Muscle layer of duodenum (tissue), 2 donors: Measurements from ENCODE around the gene ATXN2L.
"Not testable (repeated sequence)": the region's sequence is repeated elsewhere in the genome, so short reads cannot be mapped to it uniquely, and the experiment has no call there.

ENCODE experiments used
- H3K27ac ChIP-seq: one replicate; pipeline ENCODE4 v1.7.0; 2013; ENCODE audit warnings: mild to moderate bottlenecking, low read length
- H3K27me3 ChIP-seq: one replicate; pipeline ENCODE4 v1.7.0; 2013; ENCODE audit warnings: low read depth, mild to moderate bottlenecking, control low read depth, low read length
- H3K36me3 ChIP-seq, 2 donors: one replicate each; pipeline ENCODE4 v1.7.0; 2013; ENCODE audit warnings: low read length in 2 of 2, control low read depth in 1 of 2, mild to moderate bottlenecking in 1 of 2; ENCODE audit not compliant: insufficient read depth in 2 of 2, control insufficient read depth in 1 of 2
- H3K4me1 ChIP-seq, 2 donors: one replicate each; pipeline ENCODE4 v1.7.0; 2013; ENCODE audit warnings: low read length in 2 of 2, mild to moderate bottlenecking in 2 of 2, control low read depth in 1 of 2, moderate library complexity in 1 of 2; ENCODE audit not compliant: insufficient read depth in 2 of 2, control insufficient read depth in 1 of 2
- H3K4me3 ChIP-seq, 2 donors: one replicate each; pipeline ENCODE4 v1.7.0; 2013; ENCODE audit warnings: low read length in 2 of 2, low read depth in 1 of 2, mild to moderate bottlenecking in 1 of 2
- H3K9me3 ChIP-seq, 2 donors: one replicate each; pipeline ENCODE4 v1.7.0; 2013; ENCODE audit warnings: low read length in 2 of 2, control low read depth in 1 of 2, mild to moderate bottlenecking in 1 of 2; ENCODE audit not compliant: control insufficient read depth in 1 of 2
- donor health status: healthy.

The ATXN2L gene

DNA sequence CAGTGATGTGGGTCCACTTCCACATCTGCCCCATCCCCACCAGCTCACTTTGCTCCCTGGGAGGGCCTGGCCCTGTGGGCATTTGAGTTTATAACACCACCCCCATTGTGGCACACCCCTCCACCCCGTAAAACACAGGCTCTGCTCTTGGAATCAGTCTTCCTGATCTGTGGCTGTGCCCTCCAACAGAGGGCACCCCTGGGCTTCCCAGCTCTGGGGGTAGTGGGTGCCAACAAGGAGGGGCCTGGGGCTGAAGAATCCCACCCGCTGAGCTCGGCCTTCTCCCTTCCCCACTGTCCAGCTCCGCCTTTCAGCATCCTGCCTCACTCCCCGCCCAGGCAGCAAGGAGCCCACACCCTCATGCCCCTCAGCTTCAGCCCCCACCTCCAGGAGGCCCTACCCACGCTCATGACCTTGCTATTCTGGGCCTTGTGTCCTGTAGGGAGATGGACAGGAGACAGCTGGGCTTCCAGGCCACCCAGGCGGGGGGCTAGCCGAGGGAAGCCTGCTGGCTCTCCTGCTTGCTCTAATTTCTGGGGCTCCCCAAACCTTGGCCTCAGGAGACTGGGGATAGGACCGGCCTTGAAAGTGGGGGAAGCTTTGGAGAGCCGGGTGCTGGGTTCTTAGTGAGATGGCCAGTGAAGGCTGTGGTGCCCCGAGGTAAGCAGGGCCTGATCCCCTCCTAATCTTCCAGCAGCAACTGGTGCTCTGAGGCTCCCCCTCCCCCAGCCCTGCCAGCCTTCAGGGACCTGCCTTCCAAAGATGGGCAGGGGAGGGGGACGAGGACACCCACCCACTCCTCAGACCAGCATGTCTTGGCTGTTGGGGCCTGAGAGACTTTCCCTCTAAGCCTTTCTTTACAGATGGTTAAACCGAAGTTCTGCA, 52.6 kb downstream of the ATXN2L start:
- H3K9me3 ChIP-seq: no peaks in the 10 kb centered on the region
- no peak overlapping the region for H3K27ac ChIP-seq
- peaks cover 4 to 42% of the 10 kb centered on the region in 2 donors for H3K36me3 ChIP-seq
- no peaks in the 10 kb centered on the region for H3K27me3 ChIP-seq
- peaks cover 0 to 10% of the 10 kb centered on the region in 2 donors for H3K4me1 ChIP-seq
- H3K4me3 ChIP-seq: no peak overlapping the region

DNA sequence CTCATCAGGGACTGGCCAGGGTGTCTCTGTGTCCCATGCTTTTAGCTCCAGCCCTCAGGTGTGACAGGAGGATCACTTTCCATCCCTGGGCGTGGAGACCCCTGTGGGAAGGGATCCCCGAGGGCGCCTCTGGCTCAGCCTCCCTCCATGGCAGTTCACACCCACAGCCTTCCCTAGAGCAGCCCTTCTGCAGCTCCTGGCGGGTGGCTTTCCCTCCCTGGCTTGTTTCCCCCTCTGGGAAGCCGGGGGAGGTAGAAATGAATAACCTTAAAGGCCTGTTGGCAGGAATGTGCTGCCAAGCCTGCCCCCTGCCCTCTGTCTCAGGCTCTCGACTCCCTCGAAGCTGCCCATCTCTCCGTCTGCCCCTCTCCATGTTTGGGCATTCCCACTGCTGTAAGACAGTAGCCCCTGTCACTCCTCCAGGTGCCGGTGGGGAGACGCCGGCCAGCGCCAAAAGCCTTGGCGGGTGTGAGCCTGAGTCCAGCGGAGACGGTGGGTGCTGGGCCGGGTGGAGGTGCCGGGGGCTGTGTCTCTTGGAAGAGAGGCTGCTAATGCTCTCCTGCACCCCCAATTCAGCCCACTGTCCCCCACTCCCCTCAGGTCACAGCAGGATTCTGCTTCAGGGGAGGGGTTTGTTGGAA, 53.3 kb downstream of the ATXN2L start:
- Histone ChIP-seq H3K36me3 (peaks cover 3 to 35% of the 10 kb centered on the region in 2 donors), H3K9me3 (no peaks in the 10 kb centered on the region), H3K4me1 (peaks cover 0 to 12% of the 10 kb centered on the region in 2 donors), H3K27ac (no peak overlapping the region), H3K27me3 (no peaks in the 10 kb centered on the region), H3K4me3 (no peak overlapping the region)

GRCh38 chr16:28876973-28877654, 54.3 kb downstream of the ATXN2L start:
- H3K36me3 ChIP-seq: peaks cover 0 to 26% of the 10 kb centered on the region in 2 donors
- no peaks in the 10 kb centered on the region for H3K9me3 ChIP-seq
- H3K4me1 ChIP-seq: peaks cover 0 to 12% of the 10 kb centered on the region in 2 donors
- H3K27me3 ChIP-seq: no peaks in the 10 kb centered on the region
- H3K4me3 ChIP-seq: no peak overlapping the region
- H3K27ac ChIP-seq: no peak overlapping the region

- no peaks in the 10 kb centered on the region for H3K9me3 ChIP-seq
- H3K36me3 ChIP-seq: peaks cover 0 to 20% of the 10 kb centered on the region in 2 donors
- H3K27me3 ChIP-seq: no peaks in the 10 kb centered on the region
- H3K4me1 ChIP-seq: peaks cover 0 to 12% of the 10 kb centered on the region in 2 donors
- H3K4me3 ChIP-seq: no peak overlapping the region
- no peak overlapping the region for H3K27ac ChIP-seq
Observed at GRCh38 chr16:28877655-28878000, 54.8 kb downstream of the ATXN2L start.

GRCh38 chr16:28878083-28878926, 55.5 kb downstream of the ATXN2L start, which contains the start of gene ATP2A1:
Gene ATP2A1 (plus strand): TSS chr16:28878488. CDS start chr16:28878672, 184 bp downstream.
- Histone ChIP-seq H3K9me3 (no peaks in the 10 kb centered on the region), H3K4me3 (peak within 1 kb of the TSS; percentile 74 to 86), H3K36me3 (peaks cover 0 to 14% of the 10 kb centered on the region in 2 donors), H3K4me1 (peaks cover 0 to 12% of the 10 kb centered on the region in 2 donors), H3K27ac (no peak within 1 kb of the TSS), H3K27me3 (no peaks in the 10 kb centered on the region)

GRCh38 chr16:28879261-28879840, 56.6 kb downstream of the ATXN2L start:
- Histone ChIP-seq H3K27ac (no peak overlapping the region), H3K27me3 (no peaks in the 10 kb centered on the region), H3K4me1 (peaks cover 0 to 12% of the 10 kb centered on the region in 2 donors), H3K36me3 (peaks cover 0 to 4% of the 10 kb centered on the region in 2 donors), H3K9me3 (no peaks in the 10 kb centered on the region), H3K4me3 (peak overlapping the region; percentile 74 to 86)

DNA sequence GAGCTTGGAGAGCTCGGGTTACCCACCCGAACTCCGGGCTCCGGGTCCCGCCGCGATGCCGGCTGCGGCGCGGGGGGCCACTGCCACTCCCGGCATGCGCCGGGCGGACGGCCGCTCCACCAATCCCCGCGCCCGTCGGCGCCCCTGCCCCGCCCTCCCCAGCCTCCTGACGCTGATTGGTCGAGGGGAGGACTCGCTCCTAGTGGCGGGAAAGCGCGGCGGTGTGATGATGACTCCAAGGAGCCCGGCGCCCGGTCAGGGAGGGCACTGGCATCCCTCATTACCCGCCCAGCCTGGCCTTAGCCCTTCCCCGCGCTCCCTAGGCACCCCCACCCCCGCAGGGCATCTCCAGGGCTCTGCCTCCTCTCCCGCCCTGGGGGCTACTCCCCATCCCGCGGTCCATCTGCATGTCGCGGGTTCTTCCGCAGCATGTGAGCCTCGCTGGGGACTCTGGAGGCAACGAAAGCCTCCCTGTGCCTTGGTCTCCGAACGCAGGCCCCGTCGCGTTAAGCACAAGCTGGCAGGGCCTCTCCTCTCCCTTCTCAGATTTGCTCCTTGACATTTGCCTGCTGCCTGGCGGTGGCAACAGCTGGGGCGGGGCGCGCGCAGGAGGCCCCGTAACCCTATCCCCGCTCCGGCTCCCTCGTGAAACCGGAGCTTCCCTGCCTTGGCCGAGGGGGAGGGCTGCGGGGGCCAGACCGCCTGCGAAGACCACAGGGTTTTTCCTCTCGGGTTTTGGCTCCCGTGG, 57.2 kb downstream of the ATXN2L start:
- H3K4me1 ChIP-seq: peaks cover 0 to 12% of the 10 kb centered on the region in 2 donors
- no peaks in the 10 kb centered on the region for H3K9me3 ChIP-seq
- H3K27me3 ChIP-seq: no peaks in the 10 kb centered on the region
- no peak overlapping the region for H3K27ac ChIP-seq
- H3K4me3 ChIP-seq: peak overlapping the region; percentile 74 to 86
- H3K36me3 ChIP-seq: no peaks in the 10 kb centered on the region

- Histone ChIP-seq H3K4me1 (peaks cover 0 to 12% of the 10 kb centered on the region in 2 donors), H3K27me3 (no peaks in the 10 kb centered on the region), H3K4me3 (peak overlapping the region in 1 of 2 donors; percentile 86), H3K36me3 (no peaks in the 10 kb centered on the region), H3K27ac (no peak overlapping the region), H3K9me3 (no peaks in the 10 kb centered on the region)
Observed at GRCh38 chr16:28880589-28880915, 57.8 kb downstream of the ATXN2L start.

- Histone ChIP-seq H3K27me3 (no peaks in the 10 kb centered on the region), H3K4me3 (no peak overlapping the region), H3K36me3 (no peaks in the 10 kb centered on the region), H3K27ac (no peak overlapping the region), H3K9me3 (no peaks in the 10 kb centered on the region), H3K4me1 (peaks cover 0 to 12% of the 10 kb centered on the region in 2 donors)
Observed at GRCh38 chr16:28880955-28881354, 58.2 kb downstream of the ATXN2L start.

- H3K36me3 ChIP-seq, H3K4me3 ChIP-seq, H3K27me3 ChIP-seq, H3K9me3 ChIP-seq, H3K27ac ChIP-seq: not testable (repeated sequence)
- peaks cover 0 to 12% of the 10 kb centered on the region in 2 donors for H3K4me1 ChIP-seq
Observed at GRCh38 chr16:28881565-28881964, 58.8 kb downstream of the ATXN2L start.
